Large intestine (tissue), 3 donors: ENCODE results near the gene CHIA. TPM values are rescaled to one million over a fixed set of nuclear protein-coding genes. Genes with fewer than 3 reads are reported as not detected.
"Not testable (repeated sequence)": the region's sequence is repeated elsewhere in the genome, so short reads cannot be mapped to it uniquely, and the experiment has no call there.

Experiments
- DNase-seq, 2 donors: peaks; one replicate each; pipeline versions ENCODE4 v3.0.0 to v3.0.0-alpha.2; 2013
- H3K27ac ChIP-seq: one replicate; pipeline ENCODE4 v1.5.1; 2013; ENCODE audit warnings: low read length
- H3K27me3 ChIP-seq: 2 replicates; pipeline ENCODE4 v1.6.1; 2013; ENCODE audit warnings: low read length; ENCODE audit not compliant: control insufficient read depth, insufficient read depth
- H3K36me3 ChIP-seq: 2 replicates; pipeline ENCODE4 v1.6.1; 2013; ENCODE audit warnings: low read length; ENCODE audit not compliant: control insufficient read depth, insufficient read depth
- H3K4me1 ChIP-seq: one replicate; pipeline ENCODE4 v1.6.1; 2013; ENCODE audit warnings: low read length; ENCODE audit not compliant: control insufficient read depth, insufficient read depth
- H3K4me3 ChIP-seq: one replicate; pipeline ENCODE4 v1.5.1; 2013; ENCODE audit warnings: low read length
- H3K9me3 ChIP-seq: one replicate; pipeline ENCODE4 v1.6.1; 2013; ENCODE audit warnings: mild to moderate bottlenecking, low read depth, low read length, moderate library complexity; ENCODE audit not compliant: control insufficient read depth
- WGBS: methylation state at CpG from one replicate; pipeline ENCODE4 v1.1.5; 2013; ENCODE audit warnings: low lambda C conversion rate; ENCODE audit not compliant: insufficient coverage; 5-methylcytosine and 5-hydroxymethylcytosine counted together
- polyA plus RNA-seq: library from polyadenylated mRNA; unstranded; fragments of 120-200 nt; gene quantifications from one replicate; pipeline ENCODE4 v1.2.1, GENCODE V29; 2013

The CHIA gene
- polyA plus RNA-seq, 1 donor, result not detected

GRCh38 chr1:111334169-111334568, 43.5 kb downstream of the CHIA start:
- no peak overlapping the region for H3K4me3 ChIP-seq
- no peaks in the 10 kb centered on the region for H3K27me3 ChIP-seq
- H3K4me1 ChIP-seq, result no peaks in the 10 kb centered on the region
- no peaks in the 10 kb centered on the region for H3K9me3 ChIP-seq
- DNase-seq, result no peak
- H3K27ac ChIP-seq, result no peak overlapping the region
- H3K36me3 ChIP-seq, result no peaks in the 10 kb centered on the region
- 58% methylated on average over 2 of the region's 2 CpGs for WGBS

DNA sequence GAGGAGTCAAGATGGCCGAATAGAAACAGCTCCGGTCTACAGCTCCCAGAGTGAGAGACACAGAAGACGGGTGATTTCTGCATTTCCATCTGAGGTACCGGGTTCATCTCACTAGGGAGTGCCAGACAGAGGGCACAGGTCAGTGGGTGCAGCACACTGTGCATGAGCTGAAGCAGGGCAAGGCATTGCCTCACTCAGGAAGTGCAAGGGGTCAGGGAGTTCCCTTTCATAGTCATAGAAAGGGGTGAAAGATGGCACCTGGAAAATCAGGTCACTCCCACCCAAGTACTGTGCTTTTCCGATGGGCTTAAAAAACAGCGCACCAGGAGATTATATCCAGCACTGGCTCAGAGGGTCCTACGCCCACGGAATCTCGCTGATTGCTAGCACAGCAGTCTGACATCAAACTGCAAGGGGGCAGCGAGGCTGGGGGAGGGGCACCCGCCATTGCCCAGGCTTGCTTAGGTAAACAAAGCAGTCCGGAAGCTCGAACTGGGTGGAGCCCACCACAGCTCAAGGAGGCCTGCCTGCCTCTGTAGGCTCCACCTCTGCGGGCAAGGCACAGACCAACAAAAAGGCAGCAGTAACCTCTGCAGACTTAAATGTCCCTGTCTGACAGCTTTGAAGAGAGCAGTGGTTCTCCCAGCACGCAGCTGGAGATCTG, 44.7 kb downstream of the CHIA start:
- not testable (repeated sequence) for H3K4me3 ChIP-seq, H3K4me1 ChIP-seq, H3K27me3 ChIP-seq, H3K27ac ChIP-seq, H3K36me3 ChIP-seq, H3K9me3 ChIP-seq, DNase-seq
- WGBS, result no CpG with 5 or more reads among the region's 15 CpGs

DNA sequence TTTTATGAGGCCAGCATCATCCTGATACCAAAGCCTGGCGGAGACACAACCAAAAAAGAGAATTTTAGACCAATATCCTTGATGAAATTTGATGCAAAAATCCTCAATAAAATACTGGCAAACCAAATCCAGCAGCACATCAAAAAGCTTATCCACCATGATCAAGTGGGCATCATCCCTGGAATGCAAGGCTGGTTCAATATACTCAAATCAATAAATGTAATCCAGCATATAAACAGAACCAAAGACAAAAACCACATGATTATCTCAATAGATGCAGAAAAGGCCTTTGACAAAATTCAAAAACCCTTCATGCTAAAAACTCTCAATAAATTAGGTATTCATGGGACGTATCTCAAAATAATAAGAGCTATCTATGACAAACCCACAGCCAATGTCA, 48.2 kb downstream of the CHIA start:
- not testable (repeated sequence) for H3K27ac ChIP-seq, H3K9me3 ChIP-seq, H3K4me3 ChIP-seq, H3K36me3 ChIP-seq, DNase-seq, H3K27me3 ChIP-seq, H3K4me1 ChIP-seq
- no CpG with 5 or more reads among the region's 2 CpGs for WGBS

DNA sequence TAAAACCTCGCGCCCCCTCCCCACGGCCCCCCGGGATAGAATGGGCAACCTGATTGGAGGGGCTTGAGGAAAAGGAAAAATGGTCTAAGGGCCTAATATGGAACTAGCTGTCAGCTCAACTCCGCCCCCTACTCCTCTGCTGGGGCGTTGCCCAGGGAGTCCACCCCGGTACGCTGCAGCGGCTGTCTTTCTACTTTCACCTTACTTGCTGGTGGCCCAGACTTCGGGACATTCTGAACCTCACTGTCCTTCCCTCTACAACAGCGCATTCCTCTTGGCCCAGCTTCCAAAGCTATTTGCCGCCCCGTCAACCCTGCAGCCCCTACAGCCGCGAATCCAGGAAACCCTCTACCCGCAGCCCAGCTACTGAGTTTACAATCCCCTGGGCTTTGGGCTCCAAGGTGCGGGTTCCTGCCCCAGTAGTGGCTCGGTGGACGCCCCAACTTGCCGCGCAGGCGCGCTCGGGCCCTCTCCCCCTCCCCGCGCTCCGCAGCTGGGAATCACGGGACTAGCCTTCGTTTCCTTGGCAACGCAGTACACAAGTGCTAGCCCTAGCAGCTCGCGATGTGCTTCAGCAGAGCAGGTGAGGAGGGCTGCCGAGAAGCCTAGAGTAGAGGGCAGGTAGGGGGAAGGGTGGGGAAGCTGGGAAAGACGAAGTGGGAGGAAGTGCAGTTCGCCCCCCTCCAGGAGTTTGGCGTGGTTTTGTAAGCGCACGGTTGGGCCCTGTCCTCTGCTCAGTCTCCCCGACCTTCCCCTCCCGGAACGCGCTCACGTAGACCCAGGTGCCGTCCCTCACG, 55.6 kb downstream of the CHIA start:
- DNase-seq, result peak; percentile 96 to 97
- H3K36me3 ChIP-seq, result no peaks in the 10 kb centered on the region
- no peaks in the 10 kb centered on the region for H3K27me3 ChIP-seq
- H3K4me3 ChIP-seq, result peak overlapping the region; percentile 67
- H3K4me1 ChIP-seq, result peaks cover 8% of the 10 kb centered on the region
- no CpG with 5 or more reads among the region's 45 CpGs for WGBS
- no peaks in the 10 kb centered on the region for H3K9me3 ChIP-seq
- peak overlapping the region; percentile 84 for H3K27ac ChIP-seq

- 60% methylated on average over 1 of the region's 6 CpGs for WGBS
- DNase-seq, result peak in 1 of 2 donors; percentile 48
- peak overlapping the region; percentile 84 for H3K27ac ChIP-seq
- no peaks in the 10 kb centered on the region for H3K27me3 ChIP-seq
- H3K4me3 ChIP-seq, result peak overlapping the region; percentile 67
- no peaks in the 10 kb centered on the region for H3K9me3 ChIP-seq
- no peaks in the 10 kb centered on the region for H3K36me3 ChIP-seq
- peaks cover 9% of the 10 kb centered on the region for H3K4me1 ChIP-seq
Observed at GRCh38 chr1:111347026-111347425, 56.4 kb downstream of the CHIA start.

GRCh38 chr1:111351700-111352099, 61.0 kb downstream of the CHIA start:
- H3K36me3 ChIP-seq, result no peaks in the 10 kb centered on the region
- H3K4me1 ChIP-seq, result peaks cover 11% of the 10 kb centered on the region
- no peak overlapping the region for H3K27ac ChIP-seq
- no peak for DNase-seq
- H3K4me3 ChIP-seq, result no peak overlapping the region
- H3K9me3 ChIP-seq, result no peaks in the 10 kb centered on the region
- H3K27me3 ChIP-seq, result no peaks in the 10 kb centered on the region

DNA sequence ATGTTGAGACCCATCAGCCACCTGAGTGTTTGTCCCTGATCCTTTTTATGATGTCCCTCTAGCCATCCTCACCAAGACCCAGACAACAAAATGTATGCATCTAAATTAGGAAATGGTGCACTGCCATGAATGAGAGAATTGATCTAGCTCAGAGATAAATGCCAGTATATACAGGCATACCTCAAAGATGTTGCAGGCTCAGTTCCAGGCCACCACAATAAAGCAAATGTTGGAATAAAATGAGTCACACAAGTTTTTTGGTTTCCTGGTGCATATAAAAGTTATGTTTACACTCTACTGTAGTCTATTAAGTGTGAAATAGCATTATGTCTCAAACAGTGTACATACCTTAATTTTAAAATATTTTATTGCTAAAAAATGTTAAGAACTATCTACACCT, 63.9 kb downstream of the CHIA start:
- Histone ChIP-seq H3K9me3 (no peaks in the 10 kb centered on the region), H3K27me3 (no peaks in the 10 kb centered on the region), H3K27ac (no peak overlapping the region), H3K4me1 (peaks cover 4% of the 10 kb centered on the region), H3K4me3 (no peak overlapping the region), H3K36me3 (no peaks in the 10 kb centered on the region)
- no peak for DNase-seq

GRCh38 chr1:111358964-111359363, 68.3 kb downstream of the CHIA start:
- no peak for DNase-seq
- WGBS, result 44% methylated on average over 2 of the region's 2 CpGs
- Histone ChIP-seq H3K4me1 (peaks cover 2% of the 10 kb centered on the region), H3K9me3 (no peaks in the 10 kb centered on the region), H3K36me3 (no peaks in the 10 kb centered on the region), H3K27me3 (no peaks in the 10 kb centered on the region), H3K4me3 (no peak overlapping the region), H3K27ac (no peak overlapping the region)

GRCh38 chr1:111359376-111359775, 68.7 kb downstream of the CHIA start:
- Histone ChIP-seq H3K27ac (no peak overlapping the region), H3K4me3 (no peak overlapping the region), H3K27me3 (no peaks in the 10 kb centered on the region), H3K36me3 (no peaks in the 10 kb centered on the region), H3K4me1 (peaks cover 4% of the 10 kb centered on the region), H3K9me3 (no peaks in the 10 kb centered on the region)
- no peak for DNase-seq
- WGBS, result no CpG with 5 or more reads among the region's 3 CpGs

- not testable (repeated sequence) for H3K27me3 ChIP-seq, H3K4me3 ChIP-seq, DNase-seq, H3K36me3 ChIP-seq, H3K27ac ChIP-seq, H3K9me3 ChIP-seq
- H3K4me1 ChIP-seq, result peaks cover 11% of the 10 kb centered on the region
- no CpG with 5 or more reads among the region's 4 CpGs for WGBS
Observed at GRCh38 chr1:111360257-111360656, 69.6 kb downstream of the CHIA start.

DNA sequence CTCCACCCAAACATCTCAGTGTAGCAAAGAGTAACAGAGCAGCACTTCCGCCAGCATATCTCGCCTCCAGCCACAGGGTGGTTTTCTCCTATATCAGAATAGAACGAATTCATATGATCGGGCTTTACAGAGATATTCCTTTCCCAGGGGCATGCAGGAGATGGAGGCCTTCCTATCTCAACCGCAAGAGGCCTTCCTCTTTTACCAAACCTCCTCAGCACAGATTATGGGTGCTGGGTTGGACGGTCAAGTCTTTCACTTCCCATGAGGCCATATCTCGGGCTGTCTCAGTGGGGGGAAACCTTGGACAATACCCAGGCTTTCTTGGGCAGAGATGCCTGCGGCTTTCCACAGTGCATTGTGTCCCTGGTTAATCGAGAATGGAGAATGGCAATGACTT, 71.1 kb downstream of the CHIA start:
- peaks cover 2% of the 10 kb centered on the region for H3K27me3 ChIP-seq
- H3K36me3 ChIP-seq, result no peaks in the 10 kb centered on the region
- H3K9me3 ChIP-seq, result no peaks in the 10 kb centered on the region
- peaks cover 11% of the 10 kb centered on the region for H3K4me1 ChIP-seq
- no CpG with 5 or more reads among the region's 9 CpGs for WGBS
- H3K4me3 ChIP-seq, result no peak overlapping the region
- DNase-seq, result no peak
- no peak overlapping the region for H3K27ac ChIP-seq
